Retinal pigment epithelial cell (primary cell): ENCODE results near the gene APOBEC2.

Experiments used
- DNase-seq: peaks from one replicate; pipeline ENCODE4 v3.0.0-alpha.2; 2010; ENCODE audit warnings: low read depth
- H3K4me3 ChIP-seq: 2 replicates; pipeline ENCODE4 v1.5.1; 2011; ENCODE audit warnings: mild to moderate bottlenecking, low read length, control low read depth, moderate library complexity
- CTCF ChIP-seq: conservative IDR thresholded peaks from 2 replicates; pipeline ENCODE4 v1.5.1; 2011; ENCODE audit warnings: low read depth, low read length, control low read depth, inconsistent platforms

The APOBEC2 gene

GRCh38 chr6:41085182-41085581 is 32.2 kb downstream of the APOBEC2 start:
- no peak overlapping the region for H3K4me3 ChIP-seq
- TF ChIP-seq CTCF, result no peak
- no peak for DNase-seq

- no peak overlapping the region for H3K4me3 ChIP-seq
- no peak for TF ChIP-seq CTCF
- no peak for DNase-seq
These were observed 35.4 kb downstream of the APOBEC2 start for GRCh38 chr6:41088451-41088850.

GRCh38 chr6:41090841-41091761 is 38.1 kb downstream of the APOBEC2 start:
- no peak for TF ChIP-seq CTCF
- H3K4me3 ChIP-seq, result no peak overlapping the region
- no peak for DNase-seq

GRCh38 chr6:41092421-41093140 is 39.6 kb downstream of the APOBEC2 start:
- no peak for DNase-seq
- H3K4me3 ChIP-seq, result no peak overlapping the region
- TF ChIP-seq CTCF, result peak; percentile 59

GRCh38 chr6:41093729-41094128 is 40.7 kb downstream of the APOBEC2 start:
- H3K4me3 ChIP-seq, result no peak overlapping the region
- peak; percentile 75 for DNase-seq
- no peak for TF ChIP-seq CTCF

- DNase-seq, result peak; percentile 54
- H3K4me3 ChIP-seq, result no peak overlapping the region
- no peak for TF ChIP-seq CTCF
These were observed 44.6 kb downstream of the APOBEC2 start for GRCh38 chr6:41097467-41098090.
